HG03354 (cell line): ENCODE measurements around the gene FANCL.
A peak's percentile ranks its signal among the peaks of the same experiment; 100 is the strongest.
"Not testable (repeated sequence)": the region's sequence is repeated elsewhere in the genome, so short reads cannot be mapped to it uniquely, and the experiment has no call there.

Source experiments
- ATAC-seq: cut with Tn5 transposase; IDR thresholded peaks from one replicate; pipeline ENCODE4 v1.9.1; 2021; ENCODE audit warnings: mild to moderate bottlenecking; ENCODE audit not compliant: unreplicated experiment, poor library complexity, severe bottlenecking

Gene FANCL

DNA sequence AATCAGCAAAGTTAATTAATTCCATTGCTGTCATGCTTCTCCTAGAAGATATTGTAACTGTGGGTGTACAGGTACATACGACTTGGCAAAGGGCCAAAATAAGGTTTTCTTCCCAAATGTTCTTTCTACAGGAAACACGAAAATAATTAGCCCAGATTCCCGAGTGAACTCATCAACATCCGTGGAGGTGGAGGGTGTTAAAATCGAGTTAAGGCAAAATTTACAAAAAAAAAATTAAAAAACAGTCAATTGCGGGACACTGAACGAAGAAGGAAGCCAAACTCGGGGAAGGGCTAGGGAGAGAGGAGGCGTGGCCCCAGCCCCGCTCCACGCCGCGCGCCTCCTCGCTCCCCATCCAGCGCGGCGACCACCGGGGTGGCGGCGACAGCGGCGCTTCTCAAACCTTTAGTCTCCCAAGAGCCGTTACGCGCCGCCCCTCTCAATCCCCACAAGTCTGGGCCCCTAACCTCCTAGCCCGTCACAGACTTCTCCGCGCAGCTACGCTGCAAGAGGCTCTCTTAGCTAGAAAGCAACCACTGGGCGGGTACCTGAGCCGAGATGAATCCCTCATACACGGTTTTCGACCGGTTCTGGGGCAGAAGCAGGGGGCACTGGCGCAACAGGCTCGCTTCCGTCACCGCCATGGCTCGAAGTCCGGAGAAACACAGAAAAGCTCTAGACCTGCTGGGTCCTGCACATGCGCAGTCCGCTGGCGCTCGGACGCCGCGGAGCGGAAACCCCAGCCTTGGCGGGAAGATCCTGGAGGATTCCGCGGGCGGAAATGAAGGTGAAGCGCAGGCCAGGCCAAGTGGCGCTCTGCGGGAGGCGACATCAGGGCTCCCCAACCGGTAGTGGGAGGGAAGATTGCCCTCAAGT is at the start of gene FANCL:
FANCL (minus strand) TSS at position 656 of the 876 bp plus-strand sequence; CDS start at position 644, 12 bp downstream.
- ATAC-seq: peak; percentile 86

DNA sequence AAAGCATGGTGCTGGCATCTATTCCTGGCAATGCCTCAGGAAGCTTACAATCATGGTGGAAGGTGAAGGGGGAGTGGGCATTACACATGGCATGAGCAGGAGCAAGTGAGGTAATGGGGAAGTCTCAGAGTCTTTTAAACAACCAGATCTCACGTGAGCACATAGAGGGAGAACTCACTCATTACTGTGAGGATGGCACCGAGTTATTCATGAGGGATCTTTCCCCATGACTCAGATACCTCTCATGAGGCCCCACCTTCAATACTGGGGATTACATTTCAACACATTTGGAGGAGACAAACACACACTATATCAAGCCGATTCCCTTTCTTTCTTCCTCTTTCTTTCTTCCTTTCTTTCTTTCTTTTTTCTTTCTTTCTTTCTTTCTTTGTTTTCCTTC is 47.9 kb upstream of the FANCL start:
- ATAC-seq: no peak

DNA sequence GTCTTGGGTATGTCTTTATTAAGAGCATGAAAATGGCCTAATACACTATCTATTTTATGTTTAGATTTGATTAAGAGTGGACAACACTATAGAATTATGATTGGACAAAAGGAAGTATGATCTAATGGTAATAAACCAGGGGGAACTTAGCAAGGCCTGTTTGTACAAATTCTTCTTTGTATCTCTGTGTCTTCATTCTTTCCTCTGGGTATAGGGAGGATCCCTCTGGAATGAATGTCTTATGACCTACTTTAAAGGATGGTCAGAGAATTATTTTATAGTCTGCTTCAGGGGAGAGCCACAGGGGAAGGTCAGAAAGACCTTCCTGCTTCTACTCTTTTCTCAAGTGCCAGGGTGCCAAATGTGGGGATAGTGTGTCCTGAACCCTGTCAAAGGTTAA is 42.8 kb upstream of the FANCL start:
- no peak for ATAC-seq

DNA sequence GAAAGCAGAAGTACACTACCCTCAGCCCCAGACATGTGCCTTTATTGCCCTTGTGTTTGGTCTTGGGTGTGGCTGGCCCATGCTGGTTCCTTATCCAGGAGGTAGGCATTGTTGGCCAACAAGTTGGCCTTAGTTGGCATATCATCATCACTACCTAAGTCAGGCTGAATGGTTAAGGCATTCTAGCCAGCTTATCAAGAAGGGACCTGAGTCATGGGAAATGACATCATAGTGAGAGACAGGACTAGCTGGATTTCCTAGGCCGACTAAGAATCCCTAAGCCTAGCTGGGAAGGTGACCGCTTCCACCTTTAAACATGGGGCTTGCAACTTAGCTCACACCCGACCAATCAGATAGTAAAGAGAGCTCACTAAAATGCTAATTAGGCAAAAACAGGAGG is 34.0 kb upstream of the FANCL start:
- ATAC-seq: not testable (repeated sequence)

DNA sequence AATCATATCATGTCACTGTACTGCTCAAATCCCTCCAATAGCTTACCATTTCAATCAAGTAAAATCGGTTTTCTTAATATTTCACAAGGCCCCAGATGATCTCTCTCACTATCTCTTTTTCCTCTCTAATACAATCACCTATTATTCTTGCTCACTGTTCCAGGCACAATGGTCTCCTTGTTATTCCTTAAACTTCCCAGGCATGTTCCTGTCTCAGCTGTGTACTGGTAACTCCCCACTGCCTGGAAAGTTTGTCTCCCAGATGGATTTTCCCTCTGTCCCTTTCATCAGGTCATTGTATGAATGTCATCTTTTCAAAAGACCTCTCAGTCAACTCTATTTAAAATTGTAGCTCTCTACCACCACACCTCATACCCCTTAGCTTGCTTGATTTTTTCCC is 30.7 kb upstream of the FANCL start:
- ATAC-seq: no peak

DNA sequence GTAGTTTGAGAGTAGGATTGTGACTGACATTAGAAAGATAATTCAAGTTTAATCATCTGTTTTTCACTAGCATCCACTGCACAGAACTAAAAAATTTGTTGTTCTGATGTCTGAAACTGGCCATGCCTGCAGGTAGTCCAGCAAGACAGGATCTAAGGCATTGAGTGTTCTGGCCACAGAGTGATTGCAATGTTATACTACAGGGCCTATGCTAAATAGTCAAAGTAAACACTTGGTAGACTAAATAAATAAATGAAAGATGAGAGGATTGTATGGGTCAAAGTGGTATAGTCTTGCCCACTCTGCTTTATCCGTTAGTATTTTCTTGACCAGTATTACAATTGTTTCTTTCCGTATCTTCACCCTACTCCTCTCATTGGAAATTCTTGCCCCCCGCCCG is 27.6 kb upstream of the FANCL start:
- ATAC-seq: no peak

DNA sequence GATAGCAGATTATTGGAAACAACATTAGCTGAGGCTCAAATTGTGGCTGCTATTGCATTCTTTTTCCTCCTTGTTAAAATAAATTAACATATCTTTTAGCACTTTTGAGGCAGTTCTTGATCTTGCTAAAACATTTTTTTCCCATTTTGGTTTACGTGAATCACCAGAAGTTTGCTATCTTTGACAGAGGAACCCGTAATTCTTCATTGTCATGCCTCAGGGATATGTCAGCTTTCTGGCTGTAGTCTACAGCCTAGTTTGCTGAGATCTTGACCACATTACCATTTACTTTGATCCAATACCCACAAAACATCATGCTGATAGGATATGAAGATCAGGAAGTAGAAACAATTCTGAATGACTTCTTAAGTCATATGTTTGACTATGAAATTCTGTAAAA is 25.1 kb upstream of the FANCL start:
- no peak for ATAC-seq

DNA sequence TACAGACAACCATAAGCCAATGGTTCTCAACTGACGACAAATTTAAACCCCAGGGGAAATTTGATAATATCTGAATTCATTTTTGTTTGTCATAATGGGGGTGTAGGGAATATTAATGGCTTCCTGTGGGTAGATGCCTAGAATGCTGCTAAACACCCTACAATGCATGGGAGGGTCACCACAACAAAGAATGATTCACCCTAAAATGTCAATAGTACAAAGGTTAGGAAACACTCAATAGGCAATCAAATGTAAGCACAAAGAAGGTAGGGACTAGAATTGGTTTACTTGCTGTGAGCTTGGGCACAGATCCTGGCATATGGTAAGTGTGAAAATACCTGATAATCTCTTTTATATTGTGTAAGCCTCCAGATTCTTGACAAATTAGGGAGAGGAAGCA is 20.1 kb upstream of the FANCL start:
- ATAC-seq: no peak

DNA sequence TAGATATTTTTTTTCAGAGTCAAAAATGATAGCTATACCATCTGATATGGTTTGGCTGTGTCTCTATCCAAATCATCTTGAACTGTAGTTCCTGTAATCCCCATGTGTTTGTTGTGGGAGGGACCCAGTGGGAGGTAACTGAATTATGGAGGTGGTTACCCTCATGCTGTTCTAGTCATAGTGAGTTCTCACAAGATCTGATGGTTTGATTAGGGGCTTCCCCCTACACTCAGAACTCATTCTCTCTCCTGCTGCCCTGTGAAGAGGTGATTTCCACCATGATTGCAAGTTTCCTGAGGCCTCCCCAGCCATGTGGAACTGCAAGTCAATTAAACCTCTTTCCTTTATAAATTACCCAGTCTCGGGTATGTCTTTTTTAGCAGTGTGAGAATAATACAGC is 17.3 kb upstream of the FANCL start:
- ATAC-seq: peak; percentile 57

DNA sequence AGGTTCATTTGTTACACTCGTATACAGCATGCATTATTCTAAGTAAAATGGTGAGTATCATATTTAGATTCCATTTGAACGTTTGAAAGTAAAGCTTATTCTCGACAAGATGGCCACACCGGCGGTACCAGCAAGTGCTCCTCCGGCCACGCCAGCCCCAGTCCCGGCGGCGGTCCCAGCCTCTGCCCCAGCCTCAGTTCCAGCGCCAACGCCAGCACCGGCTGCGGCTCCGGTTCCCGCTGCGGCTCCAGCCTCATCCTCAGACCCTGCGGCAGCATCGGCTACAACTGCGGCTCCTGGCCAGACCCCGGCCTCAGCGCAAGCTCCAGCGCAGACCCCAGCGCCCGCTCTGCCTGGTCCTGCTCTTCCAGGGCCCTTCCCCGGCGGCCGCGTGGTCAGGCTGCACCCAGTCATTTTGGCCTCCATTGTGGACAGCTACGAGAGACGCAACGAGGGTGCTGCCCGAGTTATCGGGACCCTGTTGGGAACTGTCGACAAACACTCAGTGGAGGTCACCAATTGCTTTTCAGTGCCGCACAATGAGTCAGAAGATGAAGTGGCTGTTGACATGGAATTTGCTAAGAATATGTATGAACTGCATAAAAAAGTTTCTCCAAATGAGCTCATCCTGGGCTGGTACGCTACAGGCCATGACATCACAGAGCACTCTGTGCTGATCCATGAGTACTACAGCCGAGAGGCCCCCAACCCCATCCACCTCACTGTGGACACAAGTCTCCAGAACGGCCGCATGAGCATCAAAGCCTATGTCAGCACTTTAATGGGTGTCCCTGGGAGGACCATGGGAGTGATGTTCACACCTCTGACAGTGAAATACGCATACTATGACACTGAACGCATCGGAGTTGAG is 10.4 kb upstream of the FANCL start:
- ATAC-seq: not testable (repeated sequence)

DNA sequence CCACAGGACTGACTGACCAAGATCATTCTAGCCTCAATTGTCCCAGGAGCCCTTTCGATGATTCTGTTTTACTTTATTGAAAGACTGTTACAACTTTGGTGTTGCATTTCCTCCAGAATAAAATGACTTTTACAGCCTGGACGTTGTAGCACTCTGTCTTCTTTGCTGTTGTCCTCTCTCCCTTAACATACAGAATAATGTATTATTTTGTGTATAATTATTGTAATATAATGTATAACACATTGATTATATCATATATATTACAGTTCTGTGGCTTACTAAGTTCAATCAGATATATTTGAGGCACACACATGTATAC is 380 bp upstream of the FANCL start:
- ATAC-seq: no peak

DNA sequence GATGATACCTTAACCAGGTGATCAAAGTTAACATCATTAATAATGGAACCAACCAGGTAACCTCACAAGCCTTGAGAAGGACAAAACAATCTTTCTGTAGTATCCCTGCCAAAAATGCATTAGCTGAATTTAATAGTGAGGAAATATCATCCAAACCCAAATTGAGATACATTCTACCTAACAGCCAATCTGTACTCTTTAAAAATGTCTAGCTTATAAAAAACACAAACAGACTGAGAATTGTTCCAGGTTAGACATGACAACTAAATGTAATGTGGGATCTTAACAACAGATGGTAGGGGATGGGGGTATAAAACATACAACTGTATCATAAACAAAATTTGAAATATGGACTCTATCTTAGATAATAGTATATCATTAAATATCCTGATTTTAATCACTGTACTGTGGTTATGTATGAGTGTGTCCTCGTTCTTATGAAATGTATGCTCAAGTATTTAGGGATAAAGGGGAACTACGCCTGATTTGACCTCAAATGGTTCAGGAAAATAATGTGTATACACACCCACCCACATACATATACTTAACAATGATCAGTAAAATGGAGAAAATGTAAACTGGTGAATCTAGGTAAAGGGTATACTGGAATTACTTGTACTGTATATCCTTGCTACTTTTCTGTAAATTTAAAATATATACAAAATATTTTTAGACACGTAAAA is 1.7 kb downstream of the FANCL start:
- ATAC-seq: no peak

DNA sequence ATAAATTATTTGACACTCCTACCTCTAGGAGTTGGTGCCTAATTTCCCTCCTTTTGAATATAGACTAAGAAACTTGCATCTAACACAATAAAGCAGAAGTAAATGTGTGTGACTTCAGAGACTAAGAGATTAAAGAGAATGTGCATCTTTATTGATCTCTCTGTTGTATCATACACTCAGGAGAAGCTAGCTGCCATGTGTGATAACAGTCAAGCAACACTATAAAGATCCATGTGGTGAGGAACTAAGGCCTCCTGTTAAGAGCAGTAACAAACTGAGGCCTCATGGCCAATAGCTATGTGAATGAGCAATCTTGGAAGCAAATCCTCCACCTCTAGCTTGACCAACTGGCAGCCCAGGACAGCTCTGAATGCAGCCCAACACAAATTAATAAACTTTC is 3.4 kb downstream of the FANCL start:
- no peak for ATAC-seq

DNA sequence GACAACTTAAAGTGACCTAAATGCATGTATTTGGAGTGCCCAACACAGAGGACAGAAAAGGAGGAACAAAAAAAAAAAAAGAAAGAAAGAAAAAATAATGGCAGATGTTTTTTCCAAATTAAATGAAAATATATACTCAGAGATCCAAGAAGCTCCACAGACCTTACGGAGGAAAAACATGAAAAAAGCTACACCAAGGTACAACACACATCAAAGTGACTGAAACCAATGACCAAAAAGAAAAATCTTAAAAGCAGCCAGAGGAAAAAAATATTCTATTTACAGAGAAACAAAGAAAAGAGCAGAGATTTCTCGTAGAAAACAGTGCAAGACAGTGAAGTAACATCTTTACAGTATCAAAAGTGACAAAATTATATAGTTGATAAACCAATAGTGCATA is 5.1 kb downstream of the FANCL start:
- no peak for ATAC-seq

DNA sequence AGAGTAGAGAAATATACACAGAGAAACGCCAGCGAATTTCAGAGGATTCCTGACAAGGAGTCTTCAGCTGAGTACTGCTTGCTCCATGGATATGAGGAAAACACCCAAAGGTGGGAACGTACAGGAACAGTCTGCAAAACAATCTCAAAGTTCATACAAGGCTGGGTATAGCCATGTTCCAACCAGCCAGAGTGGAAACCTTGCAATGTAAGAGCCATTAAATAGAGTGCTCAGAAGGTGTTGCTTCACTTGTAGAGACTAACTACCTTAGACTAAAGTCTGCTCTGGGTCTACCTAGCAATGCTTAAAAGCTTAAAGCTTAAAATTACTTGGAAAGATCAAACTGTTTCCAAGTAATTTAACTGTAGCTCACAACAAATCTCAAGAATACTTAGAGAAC is 6.0 kb downstream of the FANCL start:
- ATAC-seq: no peak

DNA sequence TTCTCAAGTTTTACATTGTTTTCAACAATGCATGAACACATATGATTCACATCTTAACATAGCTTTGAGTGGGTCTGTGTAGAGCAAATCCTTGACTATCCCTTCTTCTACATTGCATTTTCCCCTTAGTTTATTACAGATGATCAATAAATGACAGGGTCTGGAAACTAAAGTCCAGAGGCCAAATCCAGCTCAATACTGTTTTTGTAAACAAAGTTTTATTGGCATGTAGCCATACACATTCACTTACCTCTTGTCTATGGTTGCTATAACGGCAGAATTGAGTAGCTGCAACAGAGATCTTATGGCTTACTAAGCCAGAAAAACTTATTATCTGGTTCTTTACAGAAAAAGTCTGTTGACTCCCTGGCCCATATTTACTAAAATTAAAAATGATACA is 12.8 kb downstream of the FANCL start:
- no peak for ATAC-seq

DNA sequence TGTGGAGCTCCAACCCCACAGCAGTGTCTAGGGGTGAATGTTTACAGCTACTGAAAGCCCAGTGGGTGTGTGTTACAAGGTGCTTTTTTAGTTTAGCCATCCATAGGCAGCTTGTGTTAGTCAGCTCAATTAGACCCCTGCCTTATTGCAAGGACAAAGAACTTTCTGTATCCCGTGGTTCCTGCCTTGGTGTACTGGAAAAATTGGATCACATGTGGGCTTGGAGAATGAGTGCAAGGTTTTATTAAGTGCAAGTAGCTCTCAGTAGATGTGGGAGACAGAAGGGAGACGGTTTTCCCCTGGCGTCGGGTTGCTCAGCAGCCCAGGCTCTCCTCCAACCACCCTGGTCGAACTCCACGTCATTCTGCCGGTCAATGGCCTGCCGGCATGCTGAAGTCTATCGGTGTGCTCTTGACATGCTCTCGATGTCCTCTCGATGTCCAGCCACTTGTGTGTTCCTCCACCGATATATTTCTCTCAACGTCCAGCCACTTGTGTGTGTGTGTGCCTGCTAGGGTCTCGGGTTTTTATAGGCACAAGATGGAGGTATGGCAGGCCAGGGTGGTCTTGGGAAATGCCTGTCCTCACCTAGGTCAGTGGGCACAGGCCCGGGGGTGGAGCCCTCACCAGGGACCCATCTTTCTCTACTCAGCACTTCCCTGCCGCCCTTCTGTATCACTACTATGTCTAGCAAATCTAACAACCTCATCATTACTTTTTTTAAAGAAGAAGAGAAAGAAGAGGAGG is 13.8 kb downstream of the FANCL start:
- no peak for ATAC-seq

DNA sequence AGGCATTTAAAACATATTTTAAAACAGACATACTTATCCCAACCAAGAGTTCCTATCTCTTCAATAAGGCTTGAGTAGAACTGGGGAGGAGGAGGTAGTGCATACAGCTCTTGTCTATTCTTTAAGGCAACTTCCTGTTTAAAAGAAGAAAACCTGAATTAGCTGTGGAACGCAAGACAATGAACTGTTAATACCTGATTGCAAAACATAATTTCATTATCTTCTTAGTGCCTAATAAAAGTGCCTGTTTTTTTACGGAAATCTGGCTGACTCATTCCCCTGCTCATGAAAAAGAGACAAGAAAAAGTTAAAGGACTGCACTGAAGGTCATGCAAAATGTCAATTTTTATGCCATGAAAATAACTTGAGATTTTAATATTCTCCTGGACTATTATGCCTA is 19.2 kb downstream of the FANCL start:
- no peak for ATAC-seq

DNA sequence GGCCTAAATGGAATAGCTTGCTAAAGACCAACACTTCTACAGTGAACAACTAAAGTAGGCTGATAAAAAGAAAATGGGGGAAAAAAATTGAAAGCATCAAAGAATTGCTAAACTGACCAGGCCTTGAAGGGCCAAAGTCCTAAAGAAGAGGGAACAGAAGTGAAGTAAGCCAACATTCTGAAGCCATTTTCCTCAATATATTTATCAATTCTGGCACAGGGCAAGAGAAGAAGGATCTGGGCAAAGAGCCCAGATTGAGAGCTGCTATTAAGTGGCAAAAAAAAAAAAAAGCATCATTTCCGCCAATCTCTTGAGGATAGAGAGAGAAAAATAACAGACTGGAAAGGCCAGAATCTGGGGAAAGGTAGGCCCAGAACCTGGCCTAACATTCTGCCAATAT is 25.7 kb downstream of the FANCL start:
- ATAC-seq: no peak
